K562 (cell line): ENCODE results near the gene OR2A25. TPM values are rescaled to one million over a fixed set of nuclear protein-coding genes. Genes with fewer than 3 reads are reported as not detected.

Experiments
- ATAC-seq: fragments of 200-7000 bp; cut with Tn5 transposase; 3 replicates; pipeline ENCODE4 v1.9.1; 2020; ENCODE audit warnings: moderate library complexity
- BruUV-seq: library from RNA; stranded (reverse); fragments of 400-500 nt; replicated peaks from 2 replicates; lab custom pipeline; 2021; lab: Mats Ljungman, UMichigan
- CTCF ChIA-PET: fragments of 300-600 bp; formaldehyde crosslinking; extraction: SDS; loops from one replicate; lab custom pipeline; 2021; ENCODE audit warnings: low intra/inter-chr PET ratio; lab: Yijun Ruan, JAX
- POLR2A ChIA-PET: fragments of 300-600, 350-650 bp; sonication (Branson Sonifier 250); formaldehyde crosslinking; extraction: SDS; loops from one replicate; lab custom pipeline; 2021; ENCODE audit warnings: antibody characterized with exemption, inconsistent platforms; lab: Yijun Ruan, JAX
- DNase-seq, 4 experiments: peaks; one replicate each; pipeline versions ENCODE4 v3.0.0 to v3.0.0-alpha.2; 2011 to 2018; ENCODE audit warnings: low spot score in 3 of 4, mixed read lengths in 3 of 4; ENCODE audit errors: extremely low read depth in 1 of 4
- FAIRE-seq: peaks from 2 replicates; lab custom pipeline; 2011; peaks lifted over from hg19 to GRCh38; lab: Jason Lieb, UNC
- H2AFZ ChIP-seq: 2 replicates; pipeline ENCODE4 v1.6.0; 2011; ENCODE audit warnings: low read depth, low read length, control low read depth, inconsistent platforms
- H3K27ac ChIP-seq: fragments of 200-600 bp; 3 replicates; pipeline ENCODE4 v1.8.0; 2011; ENCODE audit warnings: low read depth, mild to moderate bottlenecking, control low read depth, inconsistent platforms, low read length, moderate library complexity, mixed read lengths; ENCODE audit errors: extremely low read depth
- H3K27me3 ChIP-seq, 2 experiments: fragments of 300-600 bp in 1 of 2; 2 replicates in 1 of 2; 3 replicates in 1 of 2; pipeline versions ENCODE4 v1.6.0 to v1.8.0; 2011; ENCODE audit warnings: inconsistent platforms in 2 of 2, low read length in 2 of 2, mild to moderate bottlenecking in 1 of 2, mixed read lengths in 1 of 2, moderate library complexity in 1 of 2; ENCODE audit not compliant: control insufficient read depth in 2 of 2, insufficient read depth in 2 of 2
- H3K36me3 ChIP-seq: fragments of 300-600 bp; 3 replicates; pipeline ENCODE4 v1.8.0; 2011; ENCODE audit warnings: mild to moderate bottlenecking, low read length, inconsistent platforms; ENCODE audit not compliant: control insufficient read depth, insufficient read depth
- H3K4me1 ChIP-seq, 2 experiments: fragments of 200-600 bp in 1 of 2; replicated peaks in 1 of 2; 2 replicates in 1 of 2; 3 replicates in 1 of 2; pipeline versions ENCODE4 v1.5.1 to v1.8.0; 2011; ENCODE audit warnings: inconsistent platforms in 2 of 2, low read length in 2 of 2, mild to moderate bottlenecking in 1 of 2, mixed read lengths in 1 of 2, moderate library complexity in 1 of 2; ENCODE audit not compliant: control insufficient read depth in 2 of 2, insufficient read depth in 2 of 2
- H3K4me2 ChIP-seq: 2 replicates; pipeline ENCODE4 v1.6.1; 2011; ENCODE audit warnings: low read length, control low read depth, inconsistent platforms, mixed read lengths; ENCODE audit not compliant: insufficient read depth
- H3K4me3 ChIP-seq: fragments of 200-600 bp; sonication (generic), shearing (Covaris generic); 2 replicates; pipeline ENCODE4 v1.5.1; 2016; ENCODE audit warnings: control low read depth, inconsistent platforms
- H3K79me2 ChIP-seq: fragments of 200-600 bp; 3 replicates; pipeline ENCODE4 v1.8.0; 2011; ENCODE audit warnings: low read length, inconsistent platforms; ENCODE audit not compliant: control insufficient read depth, insufficient read depth
- H3K9ac ChIP-seq, 2 experiments: 2 replicates each; pipeline versions ENCODE4 v1.6.0 to v1.6.1; 2011; ENCODE audit warnings: low read depth in 2 of 2, low read length in 2 of 2, control low read depth in 1 of 2, inconsistent platforms in 1 of 2, mild to moderate bottlenecking in 1 of 2, mixed read lengths in 1 of 2; ENCODE audit not compliant: insufficient read depth in 1 of 2
- H3K9me1 ChIP-seq: one replicate; pipeline ENCODE4 v1.6.0; 2011; ENCODE audit warnings: inconsistent platforms, mild to moderate bottlenecking, low read length, moderate library complexity; ENCODE audit not compliant: control insufficient read depth, insufficient read depth
- H3K9me3 ChIP-seq: replicated peaks from 2 replicates; pipeline ENCODE4 v1.5.1; 2011; ENCODE audit warnings: low read depth, low read length, inconsistent platforms; ENCODE audit not compliant: control insufficient read depth, insufficient read depth
- H4K20me1 ChIP-seq: replicated peaks from 2 replicates; pipeline ENCODE4 v1.6.1; 2011; ENCODE audit warnings: low read length, inconsistent platforms, mixed read lengths; ENCODE audit not compliant: control insufficient read depth, insufficient read depth
- ATF6 ChIP-seq: sonication (generic); formaldehyde crosslinking; IDR thresholded peaks from 2 replicates; pipeline ENCODE4 v1.4.0; 2020; ENCODE audit warnings: mild to moderate bottlenecking, missing genetic modification reagents
- CTBP1 ChIP-seq: fragments of 450-650 bp; IDR thresholded peaks from 2 replicates; pipeline ENCODE4 v1.6.1; 2016; ENCODE audit warnings: borderline replicate concordance
- EP400 ChIP-seq: fragments of 450-650 bp; IDR thresholded peaks from 2 replicates; pipeline ENCODE4 v1.6.1; 2017; ENCODE audit warnings: antibody characterized with exemption, mild to moderate bottlenecking, moderate library complexity
- MCM7 ChIP-seq, 2 experiments: fragments of 450-650 bp; IDR thresholded peaks; 2 replicates each; pipeline ENCODE4 v1.6.1; 2016 to 2018
- PHTF2 ChIP-seq: fragments of 250-450 bp; sonication (Bioruptor Pico); IDR thresholded peaks from 2 replicates; pipeline ENCODE4 v1.5.0; 2021; ENCODE audit warnings: mild to moderate bottlenecking
- TAF15 ChIP-seq: fragments of 200-400 bp; formaldehyde crosslinking; IDR thresholded peaks from 2 replicates; pipeline ENCODE4 v1.6.1; 2017; ENCODE audit warnings: mild to moderate bottlenecking, low read depth, low read length, moderate library complexity
- TEAD1 ChIP-seq, 2 experiments: fragments of 450-650 bp in 1 of 2; sonication (generic) in 1 of 2; formaldehyde crosslinking; IDR thresholded peaks; 2 replicates each; pipeline versions ENCODE4 v1.4.0 to v1.8.0; 2020 to 2022; ENCODE audit warnings: mild to moderate bottlenecking in 2 of 2, missing genetic modification reagents in 1 of 2
- WGBS: fragments of 100-300 bp; shearing (Covaris generic); methylation state at CpG from one replicate; pipeline ENCODE4 v1.1.6; 2016; ENCODE audit warnings: low coverage, mixed read lengths; ENCODE audit not compliant: insufficient coverage; ENCODE audit errors: missing lambda C conversion rate; 5-methylcytosine and 5-hydroxymethylcytosine counted together
- in situ Hi-C: fragments of 300-500 bp; cut with MboI; formaldehyde crosslinking; loops from 4 replicates; pipeline ENCODE4 v1.15.0; 2018; ENCODE audit warnings: inconsistent platforms, mixed read lengths
- intact Hi-C: fragments of 100-400 bp; cut with micrococcal nuclease; formaldehyde crosslinking; loops from 2 replicates; pipeline ENCODE4 v1.14.2; 2022
- polyA plus RNA-seq, 8 experiments: library from polyadenylated mRNA; depleted of rRNA in 4 of 8; stranded (reverse) in 5 of 8; unstranded in 3 of 8; fragments of >200 nt; fragmentation: Nextera tagmentation in 2 of 8; fragmentation: Illumina TruSeq in 1 of 8; extraction: Ambion mirVana in 2 of 8; extraction: Trizol in 1 of 8; gene quantifications; 2 replicates each; pipeline versions ENCODE4 v1.2.1 to v1.2.3, GENCODE V29; 2011 to 2014; ENCODE audit warnings: inconsistent platforms in 1 of 8, missing spikeins in 1 of 8
- total RNA-seq, 7 experiments: library from RNA; depleted of rRNA in 6 of 7; stranded (reverse); fragments of >200 nt in 6 of 7; fragmentation: Illumina TruSeq in 2 of 7; extraction: Trizol in 2 of 7; gene quantifications; 2 replicates each; pipeline versions ENCODE4 v1.2.1 to v1.2.3, GENCODE V29; 2011 to 2021; ENCODE audit warnings: low replicate concordance in 1 of 7

Gene OR2A25
- total and polyA plus RNA-seq, 9 of the 15 experiments (the other 6 are each of a cell fraction or from before 2014, with no cell fraction given): not detected

- FAIRE-seq (no peak), ATAC-seq (no peak), DNase-seq (no peak)
- Histone ChIP-seq H3K4me3 (no peak overlapping the region), H3K4me2 (no peak overlapping the region), H3K36me3 (no peaks in the 10 kb centered on the region), H4K20me1 (no peaks in the 10 kb centered on the region), H3K9ac (no peak overlapping the region), H3K27ac (no peak overlapping the region), H2AFZ (no peak overlapping the region), H3K9me3 (no peaks in the 10 kb centered on the region), H3K79me2 (no peaks in the 10 kb centered on the region), H3K9me1 (no peaks in the 10 kb centered on the region), H3K4me1 (no peaks in the 10 kb centered on the region), H3K27me3 (peaks cover 0 to 3% of the 10 kb centered on the region in 2 experiments; a peak in 1 of 5 replicates)
- in situ Hi-C loops: no loop called here
- intact Hi-C loops: loop anchor here (5.0 kb wide), 1 partner anchor 37 kb away; no protein-coding TSS in a partner anchor
- POLR2A ChIA-PET: no interaction called here
- WGBS: 0% methylated on average over 3 of the region's 3 CpGs
- TF ChIP-seq ATF6: no peak
- no peak for TF ChIP-seq PHTF2 (CRISPR knock-in tag)
- TF ChIP-seq CTBP1: no peak
- TF ChIP-seq MCM7 (IDR thresholded peaks at IDR 0.05): 0 out of 4 replicates have a peak, but pooled peaks of 1 of the 2 experiments have one; percentile 29
- TF ChIP-seq TAF15: no peak
- TF ChIP-seq EP400: no peak
- no peak for TF ChIP-seq TEAD1 (CRISPR knock-in tag; IDR thresholded peaks at IDR 0.05)
- BruUV-seq: no TSS peak
- CTCF ChIA-PET: no interaction called here
Observed at GRCh38 chr7:144024213-144024612, 45.4 kb upstream of the OR2A25 start.
